Pons (tissue), 1 donor: ENCODE results near the gene SMG9.
A peak's percentile ranks its signal among the peaks of the same experiment; 100 is the strongest.

Source experiments
- DNase-seq: peaks from one replicate; pipeline ENCODE4 v3.0.0-alpha.2; 2016; ENCODE audit warnings: low spot score

Gene SMG9

DNA sequence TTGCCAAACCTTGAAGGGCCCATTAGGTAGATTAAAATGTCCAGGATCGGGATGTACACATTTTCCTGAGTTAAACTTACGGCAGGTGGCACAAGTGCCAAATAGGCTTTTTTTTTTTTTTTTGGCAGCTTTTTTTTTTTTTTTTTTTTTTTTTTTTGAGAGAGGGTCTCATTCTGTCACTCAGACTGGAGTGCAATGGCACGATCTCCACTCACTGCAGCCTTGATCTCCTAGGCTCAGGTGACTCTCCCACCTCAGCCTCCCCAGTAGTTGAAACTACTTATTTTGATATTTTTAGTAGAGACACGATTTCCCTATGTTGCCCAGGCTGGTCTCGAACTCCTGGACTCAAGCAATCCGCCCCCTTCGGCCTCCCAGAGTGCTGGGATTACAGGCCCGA, 29.9 kb downstream of the SMG9 start:
- DNase-seq, result no peak

GRCh38 chr19:43723588-43723987, 31.2 kb downstream of the SMG9 start:
- no peak for DNase-seq

GRCh38 chr19:43721469-43722048, 33.2 kb downstream of the SMG9 start:
- DNase-seq, result no peak

DNA sequence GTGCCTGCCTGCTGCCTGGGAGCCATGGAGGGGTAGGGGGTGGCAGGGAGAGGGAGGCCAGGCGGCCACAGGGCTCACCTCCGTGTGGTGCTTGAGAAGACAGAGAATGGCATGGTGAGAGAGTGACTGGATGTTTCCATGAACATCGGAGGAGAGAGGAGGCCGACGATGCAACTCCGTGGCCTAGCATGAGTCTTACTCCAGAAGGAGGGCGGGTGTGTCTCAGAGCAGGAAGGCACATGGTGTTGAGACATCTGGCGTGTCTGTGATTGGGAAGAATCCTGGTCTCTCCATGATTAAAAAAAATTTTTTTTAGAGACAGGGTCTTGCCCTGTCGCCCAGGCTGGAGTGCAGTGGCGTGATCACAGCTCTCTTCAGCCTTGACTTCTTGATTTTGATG, 33.8 kb downstream of the SMG9 start:
- DNase-seq, result no peak

- DNase-seq, result no peak
Observed at GRCh38 chr19:43719918-43720317, 34.8 kb downstream of the SMG9 start.

DNA sequence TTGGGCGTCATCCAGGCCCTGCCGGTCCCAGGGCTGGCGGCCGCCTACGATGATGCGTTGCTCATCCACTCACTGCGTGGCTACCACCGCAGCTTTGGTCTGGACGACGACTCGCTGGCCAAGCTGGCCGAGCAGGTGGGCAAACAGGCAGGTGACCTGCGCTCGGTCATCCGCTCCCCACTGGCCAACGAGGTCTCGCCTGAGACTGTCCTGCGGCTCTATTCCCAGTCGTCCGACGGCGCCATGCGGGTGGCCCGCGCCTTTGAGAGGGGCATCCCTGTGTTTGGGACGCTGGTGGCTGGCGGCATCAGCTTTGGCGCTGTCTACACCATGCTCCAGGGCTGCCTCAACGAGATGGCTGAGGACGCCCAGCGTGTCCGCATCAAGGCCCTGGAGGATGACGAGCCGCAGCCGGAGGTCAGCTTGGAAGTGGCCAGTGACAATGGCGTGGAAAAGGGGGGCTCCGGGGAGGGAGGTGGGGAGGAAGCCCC, 35.3 kb downstream of the SMG9 start:
- DNase-seq, result no peak

GRCh38 chr19:43718627-43719377, 36.0 kb downstream of the SMG9 start:
- DNase-seq, result no peak

DNA sequence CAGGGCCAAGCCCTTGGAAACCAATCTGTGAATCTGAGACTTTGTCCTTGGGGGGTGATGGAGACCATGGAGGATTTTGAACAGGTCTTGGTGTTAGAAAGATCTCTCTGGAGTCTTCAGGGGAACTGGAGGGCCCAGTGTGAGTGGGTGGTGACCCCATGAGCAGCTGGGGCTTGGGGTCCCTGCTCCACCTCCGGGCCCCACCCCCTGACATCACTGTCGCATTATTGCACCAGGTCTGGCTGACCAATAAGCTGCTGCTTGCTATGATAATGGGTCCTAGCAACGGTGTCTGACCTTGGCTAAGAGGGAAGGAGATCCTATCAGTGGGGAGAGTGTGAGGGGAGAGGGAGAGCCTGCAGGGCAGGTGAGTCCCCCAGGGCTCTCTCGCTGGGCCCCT, 39.0 kb downstream of the SMG9 start, which contains the start of gene IRGC:
TSS of gene IRGC (plus strand) at position 301 of the 400 bp plus-strand sequence. CDS start 2,483 bp downstream, outside the sequence.
- DNase-seq, result no peak

DNA sequence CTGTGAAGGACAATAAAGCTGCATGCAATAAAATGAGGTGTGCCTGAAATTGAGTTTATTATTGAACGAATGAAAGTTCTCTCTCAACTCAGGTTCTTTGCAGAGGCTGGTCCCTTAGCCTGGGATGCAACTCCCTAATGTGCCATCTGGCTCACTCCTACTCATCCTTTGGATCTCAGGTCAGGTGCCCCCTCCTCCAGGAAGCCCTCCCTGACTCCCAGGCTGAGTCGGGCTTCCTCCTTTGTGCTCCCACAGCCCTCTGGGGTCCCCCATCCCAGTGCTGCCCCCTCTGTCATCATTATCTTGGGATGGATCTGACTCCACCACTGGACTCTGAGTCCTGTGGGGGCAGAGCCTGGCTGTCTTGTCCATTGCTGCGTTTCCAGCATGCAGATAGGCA, 41.6 kb downstream of the SMG9 start:
- DNase-seq, result no peak

- no peak for DNase-seq
Observed at GRCh38 chr19:43711751-43712355, 42.9 kb downstream of the SMG9 start.

GRCh38 chr19:43708716-43709115, 46.0 kb downstream of the SMG9 start:
- no peak for DNase-seq

GRCh38 chr19:43707158-43707712, 47.5 kb downstream of the SMG9 start:
- DNase-seq, result no peak

DNA sequence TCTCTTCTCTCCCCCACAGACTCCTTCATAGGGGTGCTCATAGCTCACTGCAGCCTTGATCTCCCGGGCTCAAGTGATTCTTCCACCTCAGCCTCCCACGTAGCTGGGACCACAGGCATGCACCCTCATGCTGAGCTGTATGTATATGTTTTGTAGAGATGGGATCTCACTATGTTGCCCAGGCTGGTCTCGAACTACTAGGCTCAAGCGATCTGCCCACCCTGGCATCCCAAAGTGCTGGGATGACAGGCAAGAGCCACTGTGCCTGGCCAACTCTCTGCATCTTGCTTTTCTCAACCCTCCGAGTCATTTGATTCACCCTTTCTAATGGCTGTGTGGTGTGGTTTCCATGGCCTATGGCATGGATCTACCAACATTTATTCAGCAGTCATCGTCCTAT, 49.0 kb downstream of the SMG9 start:
- no peak for DNase-seq

DNA sequence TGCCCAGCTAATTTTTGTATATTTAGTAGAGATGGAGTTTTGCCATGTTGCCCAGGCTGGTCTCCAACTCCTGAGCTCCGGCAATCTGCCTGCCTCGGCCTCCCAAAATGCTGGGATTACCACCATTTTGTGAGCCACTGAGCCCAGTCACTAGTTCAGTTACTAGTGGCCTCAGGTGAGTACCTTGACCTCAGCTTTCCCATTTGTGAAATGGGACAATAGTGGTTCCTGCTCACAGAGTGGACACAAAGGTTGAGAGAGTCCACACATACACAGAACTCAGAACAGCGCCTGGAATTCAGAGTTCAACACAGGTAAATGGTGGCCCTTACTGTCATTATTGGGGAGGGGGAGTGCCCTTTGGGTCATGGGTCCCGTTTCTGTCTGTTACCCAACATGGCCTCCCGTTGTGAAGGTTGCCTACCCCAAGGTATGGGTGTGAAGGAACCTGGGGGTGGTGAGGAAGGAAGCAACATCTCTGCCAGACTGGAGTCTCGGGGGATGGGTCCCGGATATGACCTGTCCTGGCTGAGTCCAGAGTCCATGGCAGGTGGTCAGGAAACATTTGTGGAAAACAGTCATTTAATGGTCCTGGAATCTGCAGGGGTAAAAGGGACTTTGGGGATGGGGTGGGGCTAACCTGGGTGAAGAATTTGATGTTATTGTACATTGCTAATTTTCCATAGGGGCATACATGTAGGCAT, 50.6 kb downstream of the SMG9 start:
- DNase-seq, result no peak

DNA sequence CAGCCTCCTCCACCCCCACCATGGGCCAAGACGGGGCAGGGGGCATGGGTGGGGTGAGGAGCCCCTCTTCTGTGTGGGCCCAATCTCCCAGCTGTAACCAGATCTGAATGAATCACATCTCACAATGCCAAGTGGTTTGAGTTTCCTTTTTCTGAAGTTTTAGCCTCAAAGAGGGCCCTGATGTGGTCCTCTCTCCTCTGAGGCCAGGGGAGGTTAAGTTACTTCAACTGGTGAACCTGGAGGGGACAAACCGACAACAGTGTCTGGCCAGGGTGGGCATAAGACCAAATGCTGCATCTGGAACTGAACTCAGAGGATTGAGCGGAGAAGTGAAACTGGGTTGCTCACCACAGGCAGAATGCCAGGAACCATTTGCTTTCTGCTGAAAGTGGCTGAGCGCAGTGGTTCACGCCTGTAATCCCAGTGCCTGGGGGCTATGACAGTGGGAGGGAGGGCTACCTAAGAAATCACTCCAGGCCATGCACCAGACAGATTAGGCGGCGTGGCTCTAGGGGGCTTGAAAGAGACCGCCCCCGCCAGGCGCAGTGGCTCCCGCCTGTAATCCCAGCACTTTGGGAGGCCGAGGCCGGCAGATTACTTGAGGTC, 54.3 kb downstream of the SMG9 start:
- DNase-seq, result peak; percentile 63

- DNase-seq, result no peak
Observed at GRCh38 chr19:43699506-43700394, 55.0 kb downstream of the SMG9 start.

DNA sequence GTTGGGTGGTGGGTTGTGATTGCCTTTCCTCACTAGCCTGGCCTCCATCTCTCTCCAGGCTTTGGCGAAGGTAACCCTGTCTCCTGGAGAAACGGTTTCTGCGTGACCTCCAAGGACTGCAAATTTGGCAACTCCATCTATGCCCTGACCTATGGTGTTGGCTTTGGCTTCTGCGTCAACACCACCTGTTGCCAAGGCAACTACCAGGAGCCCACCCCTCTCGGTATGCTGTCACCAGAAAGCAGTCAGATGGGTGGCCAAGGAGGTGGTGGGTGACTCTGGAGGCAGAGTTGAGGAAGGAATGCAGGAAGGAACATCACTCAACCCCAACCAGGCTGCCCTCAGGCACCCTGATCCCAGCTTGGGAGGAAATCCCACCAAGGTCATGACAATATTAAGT, 57.5 kb downstream of the SMG9 start:
- DNase-seq, result no peak

- DNase-seq, result no peak
Observed at GRCh38 chr19:43695985-43696704, 58.6 kb downstream of the SMG9 start.

DNA sequence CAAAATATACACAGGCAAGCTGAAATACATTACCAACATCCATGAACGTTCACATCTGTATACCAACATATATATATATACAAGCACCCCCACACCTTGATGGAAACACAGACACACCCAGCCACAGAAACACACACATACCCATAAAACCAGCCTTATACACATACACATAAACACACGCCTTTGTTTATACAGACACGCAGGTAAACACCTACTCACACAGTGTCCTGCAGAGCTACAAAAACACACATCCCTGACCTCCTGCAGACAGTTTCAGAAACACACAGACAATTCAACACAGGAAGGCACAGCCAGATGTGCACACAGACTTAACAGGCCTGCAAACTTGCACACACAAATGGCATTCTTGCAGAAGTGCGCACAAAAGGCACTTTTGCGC, 60.2 kb downstream of the SMG9 start:
- DNase-seq, result no peak

DNA sequence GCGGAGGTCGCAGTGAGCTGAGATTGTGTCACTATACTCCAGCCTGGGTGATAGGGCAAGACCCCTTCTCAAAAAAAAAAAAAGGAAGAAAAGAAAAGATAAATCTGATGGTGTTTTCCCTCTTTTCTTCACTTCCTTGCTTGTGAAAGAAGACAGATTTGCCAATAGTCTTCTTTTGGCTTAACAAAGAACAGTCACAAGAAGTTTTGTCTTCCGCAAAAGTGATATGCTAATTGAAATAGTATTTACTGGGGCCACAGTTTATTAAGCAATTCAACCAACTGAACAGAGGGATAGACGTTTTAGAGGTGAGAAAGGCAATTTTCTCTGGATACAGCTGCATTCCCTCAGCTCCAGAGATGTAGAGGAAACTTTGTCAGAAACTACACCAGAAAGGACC, 61.9 kb downstream of the SMG9 start:
- DNase-seq, result no peak
